ENCODE results near the gene GRIN3B. TPM values are rescaled to one million over a fixed set of nuclear protein-coding genes. Genes with fewer than 3 reads are reported as not detected.
A peak's percentile ranks its signal among the peaks of the same experiment; 100 is the strongest.

GRIN3B gene
- total and polyA plus RNA-seq, 9 of the 15 experiments (the other 6 are each of a cell fraction or from before 2014, with no cell fraction given): 0.06 to 0.95 (median 0.19) TPM; not detected in 6

DNA sequence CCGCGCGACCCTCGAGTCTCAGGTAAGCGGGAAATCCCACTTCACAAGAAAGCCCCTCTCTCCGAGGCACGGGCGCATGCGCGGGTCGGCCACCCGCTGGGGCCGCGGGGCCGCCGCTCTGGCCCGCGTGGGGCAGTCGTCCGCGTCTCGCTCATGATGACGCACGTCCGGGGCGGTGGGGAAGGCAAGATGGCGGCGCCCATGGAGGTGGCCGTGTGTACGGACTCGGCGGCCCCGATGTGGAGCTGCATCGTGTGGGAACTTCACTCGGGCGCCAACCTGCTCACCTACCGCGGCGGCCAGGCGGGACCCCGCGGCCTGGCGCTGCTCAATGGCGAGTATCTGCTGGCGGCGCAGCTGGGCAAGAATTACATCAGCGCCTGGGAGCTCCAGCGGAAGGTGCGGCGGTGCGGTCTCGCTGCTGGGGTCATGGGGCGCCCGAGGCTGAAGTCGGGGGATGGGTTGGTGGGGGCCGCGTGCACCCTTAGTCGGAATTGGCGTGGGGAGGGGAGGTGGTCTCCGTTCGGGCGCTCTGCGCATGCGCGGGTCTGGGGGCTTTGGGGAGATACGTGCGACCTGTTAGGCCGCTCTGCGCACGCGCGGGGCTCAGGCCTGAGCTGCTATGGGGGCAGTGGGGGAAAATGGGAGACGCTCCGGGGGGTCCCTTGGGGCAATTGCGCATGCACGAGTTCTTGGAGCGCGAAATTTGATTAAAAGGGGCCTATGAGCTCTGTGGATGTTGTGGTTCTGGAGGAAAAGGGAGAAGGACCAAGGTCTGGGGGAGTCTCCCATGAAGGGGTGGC lies 15.9 kb upstream of the GRIN3B start, which contains the start of gene WDR18 (continued):
- TF ChIP-seq, protein P1, sequence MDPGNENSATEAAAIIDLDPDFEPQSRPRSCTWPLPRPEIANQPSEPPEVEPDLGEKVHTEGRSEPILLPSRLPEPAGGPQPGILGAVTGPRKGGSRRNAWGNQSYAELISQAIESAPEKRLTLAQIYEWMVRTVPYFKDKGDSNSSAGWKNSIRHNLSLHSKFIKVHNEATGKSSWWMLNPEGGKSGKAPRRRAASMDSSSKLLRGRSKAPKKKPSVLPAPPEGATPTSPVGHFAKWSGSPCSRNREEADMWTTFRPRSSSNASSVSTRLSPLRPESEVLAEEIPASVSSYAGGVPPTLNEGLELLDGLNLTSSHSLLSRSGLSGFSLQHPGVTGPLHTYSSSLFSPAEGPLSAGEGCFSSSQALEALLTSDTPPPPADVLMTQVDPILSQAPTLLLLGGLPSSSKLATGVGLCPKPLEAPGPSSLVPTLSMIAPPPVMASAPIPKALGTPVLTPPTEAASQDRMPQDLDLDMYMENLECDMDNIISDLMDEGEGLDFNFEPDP (CRISPR knock-in tag; IDR thresholded peaks at IDR 0.05): no peak
- no peak for TF ChIP-seq RAD51 (IDR thresholded peaks at IDR 0.05; ENCODE audit: borderline replicate concordance, low read depth)
- TF ChIP-seq BRD9 (IDR thresholded peaks at IDR 0.05; ENCODE audit: low read depth, partially characterized antibody): no peak
- TF ChIP-seq, protein P2, sequence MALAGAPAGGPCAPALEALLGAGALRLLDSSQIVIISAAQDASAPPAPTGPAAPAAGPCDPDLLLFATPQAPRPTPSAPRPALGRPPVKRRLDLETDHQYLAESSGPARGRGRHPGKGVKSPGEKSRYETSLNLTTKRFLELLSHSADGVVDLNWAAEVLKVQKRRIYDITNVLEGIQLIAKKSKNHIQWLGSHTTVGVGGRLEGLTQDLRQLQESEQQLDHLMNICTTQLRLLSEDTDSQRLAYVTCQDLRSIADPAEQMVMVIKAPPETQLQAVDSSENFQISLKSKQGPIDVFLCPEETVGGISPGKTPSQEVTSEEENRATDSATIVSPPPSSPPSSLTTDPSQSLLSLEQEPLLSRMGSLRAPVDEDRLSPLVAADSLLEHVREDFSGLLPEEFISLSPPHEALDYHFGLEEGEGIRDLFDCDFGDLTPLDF (CRISPR knock-in tag; IDR thresholded peaks at IDR 0.05): no peak
- peak; percentile 39 for TF ChIP-seq RBM22 (IDR thresholded peaks at IDR 0.05; ENCODE audit: low read depth, low read length, poor library complexity, severe bottlenecking)
- no peak for TF ChIP-seq HDAC8 (tag; IDR thresholded peaks at IDR 0.05)
- peak; percentile 59; the same call in 1 of the 2 replicates for TF ChIP-seq SAFB (IDR thresholded peaks at IDR 0.05; ENCODE audit: borderline replicate concordance, low read depth, low read length)
- TF ChIP-seq, protein P3, sequence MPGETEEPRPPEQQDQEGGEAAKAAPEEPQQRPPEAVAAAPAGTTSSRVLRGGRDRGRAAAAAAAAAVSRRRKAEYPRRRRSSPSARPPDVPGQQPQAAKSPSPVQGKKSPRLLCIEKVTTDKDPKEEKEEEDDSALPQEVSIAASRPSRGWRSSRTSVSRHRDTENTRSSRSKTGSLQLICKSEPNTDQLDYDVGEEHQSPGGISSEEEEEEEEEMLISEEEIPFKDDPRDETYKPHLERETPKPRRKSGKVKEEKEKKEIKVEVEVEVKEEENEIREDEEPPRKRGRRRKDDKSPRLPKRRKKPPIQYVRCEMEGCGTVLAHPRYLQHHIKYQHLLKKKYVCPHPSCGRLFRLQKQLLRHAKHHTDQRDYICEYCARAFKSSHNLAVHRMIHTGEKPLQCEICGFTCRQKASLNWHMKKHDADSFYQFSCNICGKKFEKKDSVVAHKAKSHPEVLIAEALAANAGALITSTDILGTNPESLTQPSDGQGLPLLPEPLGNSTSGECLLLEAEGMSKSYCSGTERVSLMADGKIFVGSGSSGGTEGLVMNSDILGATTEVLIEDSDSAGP (CRISPR knock-in tag; IDR thresholded peaks at IDR 0.05): no peak
- no peak for TF ChIP-seq BCOR (IDR thresholded peaks at IDR 0.05)
- no peak for TF ChIP-seq HNRNPH1 (optimal IDR thresholded peaks at IDR 0.05; ENCODE audit: low read depth, low read length)
- TF ChIP-seq DACH1 (IDR thresholded peaks at IDR 0.05; ENCODE audit: partially characterized antibody): no peak
- TF ChIP-seq, protein P4, sequence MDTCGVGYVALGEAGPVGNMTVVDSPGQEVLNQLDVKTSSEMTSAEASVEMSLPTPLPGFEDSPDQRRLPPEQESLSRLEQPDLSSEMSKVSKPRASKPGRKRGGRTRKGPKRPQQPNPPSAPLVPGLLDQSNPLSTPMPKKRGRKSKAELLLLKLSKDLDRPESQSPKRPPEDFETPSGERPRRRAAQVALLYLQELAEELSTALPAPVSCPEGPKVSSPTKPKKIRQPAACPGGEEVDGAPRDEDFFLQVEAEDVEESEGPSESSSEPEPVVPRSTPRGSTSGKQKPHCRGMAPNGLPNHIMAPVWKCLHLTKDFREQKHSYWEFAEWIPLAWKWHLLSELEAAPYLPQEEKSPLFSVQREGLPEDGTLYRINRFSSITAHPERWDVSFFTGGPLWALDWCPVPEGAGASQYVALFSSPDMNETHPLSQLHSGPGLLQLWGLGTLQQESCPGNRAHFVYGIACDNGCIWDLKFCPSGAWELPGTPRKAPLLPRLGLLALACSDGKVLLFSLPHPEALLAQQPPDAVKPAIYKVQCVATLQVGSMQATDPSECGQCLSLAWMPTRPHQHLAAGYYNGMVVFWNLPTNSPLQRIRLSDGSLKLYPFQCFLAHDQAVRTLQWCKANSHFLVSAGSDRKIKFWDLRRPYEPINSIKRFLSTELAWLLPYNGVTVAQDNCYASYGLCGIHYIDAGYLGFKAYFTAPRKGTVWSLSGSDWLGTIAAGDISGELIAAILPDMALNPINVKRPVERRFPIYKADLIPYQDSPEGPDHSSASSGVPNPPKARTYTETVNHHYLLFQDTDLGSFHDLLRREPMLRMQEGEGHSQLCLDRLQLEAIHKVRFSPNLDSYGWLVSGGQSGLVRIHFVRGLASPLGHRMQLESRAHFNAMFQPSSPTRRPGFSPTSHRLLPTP (IDR thresholded peaks at IDR 0.05; ENCODE audit: borderline replicate concordance, extremely low read depth, insufficient read length): no peak
- no peak for TF ChIP-seq BACH1 (tag; IDR thresholded peaks at IDR 0.05)
- no peak for TF ChIP-seq ZNF668 (CRISPR knock-in tag; IDR thresholded peaks at IDR 0.05)
- no peak for TF ChIP-seq ZNF586 (CRISPR knock-in tag; conservative IDR thresholded peaks at IDR 0.05)
- TF ChIP-seq HNRNPLL (IDR thresholded peaks at IDR 0.05; ENCODE audit: low read depth, low read length, poor library complexity, severe bottlenecking): no peak
- peak; percentile 82 for TF ChIP-seq CEBPG (CRISPR knock-in tag; IDR thresholded peaks at IDR 0.05)
- TF ChIP-seq CEBPG (tag; conservative IDR thresholded peaks at IDR 0.05 in 1 of 2, IDR thresholded peaks at IDR 0.05 in 1 of 2): peak in 1 of 2 experiments; percentile 38; a peak in 1 of 4 replicates
- peak; percentile 78 for TF ChIP-seq ZKSCAN1 (IDR thresholded peaks at IDR 0.05; ENCODE audit: low read depth, low read length)

Measured in K562 (cell line).